IPS-NIHi11 (cell line): ENCODE results near the gene DMD.
A peak's percentile ranks its signal among the peaks of the same experiment; 100 is the strongest.
"Not testable (repeated sequence)": the region's sequence is repeated elsewhere in the genome, so short reads cannot be mapped to it uniquely, and the experiment has no call there.

ENCODE experiments used
- DNase-seq: peaks from one replicate; pipeline ENCODE4 v3.0.0; 2012; ENCODE audit warnings: mixed read lengths, low spot score

DMD gene

GRCh38 chrX:31600823-31601222 is 1610.5 kb downstream of the DMD start:
- no peak for DNase-seq

- no peak for DNase-seq
Measured at GRCh38 chrX:31593353-31593752, 1618.0 kb downstream of the DMD start.

GRCh38 chrX:31591355-31591754 is 1620.0 kb downstream of the DMD start:
- no peak for DNase-seq

GRCh38 chrX:31590581-31591114 is 1620.7 kb downstream of the DMD start:
- DNase-seq: no peak

GRCh38 chrX:31589503-31589902 is 1621.8 kb downstream of the DMD start:
- DNase-seq: no peak

GRCh38 chrX:31588355-31588754 is 1623.0 kb downstream of the DMD start:
- DNase-seq: no peak

GRCh38 chrX:31583892-31584291 is 1627.5 kb downstream of the DMD start:
- DNase-seq: not testable (repeated sequence)

- no peak for DNase-seq
Measured at GRCh38 chrX:31580726-31581125, 1630.6 kb downstream of the DMD start.

GRCh38 chrX:31580227-31580626 is 1631.1 kb downstream of the DMD start:
- no peak for DNase-seq

GRCh38 chrX:31572360-31572759 is 1639.0 kb downstream of the DMD start:
- no peak for DNase-seq

- DNase-seq: no peak
Measured at GRCh38 chrX:31570658-31571057, 1640.7 kb downstream of the DMD start.

- no peak for DNase-seq
Measured at GRCh38 chrX:31563792-31564191, 1647.6 kb downstream of the DMD start.

GRCh38 chrX:31555506-31555905 is 1655.8 kb downstream of the DMD start:
- no peak for DNase-seq

- no peak for DNase-seq
Measured at GRCh38 chrX:31551913-31552312, 1659.4 kb downstream of the DMD start.

GRCh38 chrX:31550158-31550557 is 1661.2 kb downstream of the DMD start:
- no peak for DNase-seq

- no peak for DNase-seq
Measured at GRCh38 chrX:31547816-31548215, 1663.5 kb downstream of the DMD start.

- DNase-seq: no peak
Measured at GRCh38 chrX:31547416-31547815, 1663.9 kb downstream of the DMD start.

- peak; percentile 3 for DNase-seq
Measured at GRCh38 chrX:31546126-31546525, 1665.2 kb downstream of the DMD start.

GRCh38 chrX:31545726-31546125 is 1665.6 kb downstream of the DMD start:
- DNase-seq: no peak

- DNase-seq: no peak
Measured at GRCh38 chrX:31545191-31545590, 1666.2 kb downstream of the DMD start.

- no peak for DNase-seq
Measured at GRCh38 chrX:31543634-31544033, 1667.7 kb downstream of the DMD start.

- DNase-seq: no peak
Measured at GRCh38 chrX:31542566-31542965, 1668.8 kb downstream of the DMD start.

GRCh38 chrX:31540313-31540712 is 1671.0 kb downstream of the DMD start:
- no peak for DNase-seq

- no peak for DNase-seq
Measured at GRCh38 chrX:31527455-31528126, 1683.8 kb downstream of the DMD start.
